HuH-7.5 (cell line): ENCODE measurements around the gene ATP8A2.
"Not testable (repeated sequence)": the region's sequence is repeated elsewhere in the genome, so short reads cannot be mapped to it uniquely, and the experiment has no call there.

Source experiments
- DNase-seq: peaks from one replicate; pipeline ENCODE4 v3.0.0; 2011; ENCODE audit warnings: low spot score

ATP8A2 gene

GRCh38 chr13:26072335-26072734, 700.6 kb downstream of the ATP8A2 start:
- DNase-seq = not testable (repeated sequence)

- DNase-seq = no peak
These were observed 702.9 kb downstream of the ATP8A2 start for GRCh38 chr13:26074706-26075105.
